GM10847 (cell line): ENCODE measurements around the gene SPNS1.

Experiments used
- POLR2A ChIP-seq: IDR thresholded peaks from 2 replicates; pipeline ENCODE4 v1.6.1; 2011; ENCODE audit not compliant: insufficient read length; ENCODE audit errors: extremely low read depth

Gene SPNS1

GRCh38 chr16:28974437-28975157 lies at the start of gene SPNS1:
TSS of gene SPNS1 (plus strand) at chr16:28974778. CDS start at chr16:28975152, 374 bp downstream.
- TF ChIP-seq POLR2A, result peak; percentile 70

DNA sequence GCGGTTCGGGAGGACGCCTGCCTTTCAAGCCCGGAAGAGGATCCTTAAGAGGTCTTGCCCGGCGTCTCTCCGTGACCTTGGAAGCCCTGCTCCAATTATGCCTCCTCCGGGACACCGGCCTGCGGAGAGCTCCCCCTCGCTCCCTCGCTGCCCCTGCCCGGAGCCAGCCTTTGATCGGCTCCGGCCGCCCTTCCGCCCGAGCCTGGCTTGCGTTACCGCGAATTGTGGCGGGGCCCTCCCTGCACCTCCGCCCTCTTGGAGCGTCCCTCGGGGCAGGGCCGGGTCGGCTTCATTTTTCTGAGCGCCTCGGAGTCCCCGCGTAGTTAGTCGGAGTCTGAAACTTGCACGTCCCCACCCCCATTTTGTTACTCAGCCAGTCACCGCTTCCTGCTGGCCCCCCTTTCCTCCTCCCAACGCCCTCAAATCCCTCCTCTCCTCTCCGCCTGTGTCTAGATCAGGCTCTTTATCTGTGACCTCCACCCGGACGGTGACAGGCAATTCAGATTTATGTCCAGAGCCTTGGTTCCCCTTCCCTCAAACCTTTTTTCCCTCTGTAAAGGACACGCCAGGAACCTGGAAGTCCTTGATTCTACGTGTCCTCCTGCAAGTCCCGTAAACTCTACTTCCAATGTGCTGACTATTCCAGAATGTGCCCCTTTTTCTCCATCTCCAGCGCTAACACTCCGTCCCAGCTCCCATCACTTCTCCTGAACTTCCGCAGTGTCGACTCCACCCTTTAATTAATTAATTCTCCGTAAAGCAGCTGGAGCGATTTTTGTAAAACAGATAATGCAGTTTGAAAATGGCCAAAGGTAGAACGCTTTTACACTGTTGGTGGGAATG lies 49.0 kb upstream of the SPNS1 start:
- TF ChIP-seq POLR2A, result peak; percentile 69

- no peak for TF ChIP-seq POLR2A
These were observed 46.8 kb upstream of the SPNS1 start for GRCh38 chr16:28927815-28928214.

- no peak for TF ChIP-seq POLR2A
These were observed 44.4 kb upstream of the SPNS1 start for GRCh38 chr16:28930203-28930602.

- TF ChIP-seq POLR2A, result peak; percentile 15
These were observed 43.9 kb upstream of the SPNS1 start for GRCh38 chr16:28930652-28931051.

GRCh38 chr16:28931801-28932225 lies 42.8 kb upstream of the SPNS1 start, which contains the start of gene CD19:
TSS of gene CD19 (plus strand) at chr16:28931971. CDS start at chr16:28932001, 30 bp downstream.
- peak; percentile 40 for TF ChIP-seq POLR2A

GRCh38 chr16:28932339-28933141 lies 42.0 kb upstream of the SPNS1 start:
- no peak for TF ChIP-seq POLR2A

DNA sequence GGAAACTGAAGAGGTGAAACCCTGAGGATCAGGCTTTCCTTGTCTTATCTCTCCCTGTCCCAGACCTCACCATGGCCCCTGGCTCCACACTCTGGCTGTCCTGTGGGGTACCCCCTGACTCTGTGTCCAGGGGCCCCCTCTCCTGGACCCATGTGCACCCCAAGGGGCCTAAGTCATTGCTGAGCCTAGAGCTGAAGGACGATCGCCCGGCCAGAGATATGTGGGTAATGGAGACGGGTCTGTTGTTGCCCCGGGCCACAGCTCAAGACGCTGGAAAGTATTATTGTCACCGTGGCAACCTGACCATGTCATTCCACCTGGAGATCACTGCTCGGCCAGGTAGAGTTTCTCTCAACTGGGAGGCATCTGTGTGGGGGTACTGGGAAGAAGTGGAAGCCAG lies 41.4 kb upstream of the SPNS1 start:
- no peak for TF ChIP-seq POLR2A

DNA sequence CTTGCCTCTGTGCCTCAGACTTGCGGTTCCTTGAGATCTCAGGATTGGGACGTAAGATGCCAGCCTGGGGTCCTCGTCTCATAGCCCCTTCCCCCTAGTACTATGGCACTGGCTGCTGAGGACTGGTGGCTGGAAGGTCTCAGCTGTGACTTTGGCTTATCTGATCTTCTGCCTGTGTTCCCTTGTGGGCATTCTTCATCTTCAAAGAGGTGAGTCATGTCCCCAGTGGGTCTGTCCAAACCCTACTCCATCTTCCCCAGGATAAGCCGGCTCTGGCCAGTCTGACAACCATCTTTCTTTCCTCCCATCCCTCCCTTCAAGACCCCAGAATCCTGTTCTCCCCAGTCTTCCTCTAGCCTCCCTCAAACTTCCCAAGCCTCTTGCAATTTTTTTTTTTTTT lies 39.2 kb upstream of the SPNS1 start:
- TF ChIP-seq POLR2A, result no peak

DNA sequence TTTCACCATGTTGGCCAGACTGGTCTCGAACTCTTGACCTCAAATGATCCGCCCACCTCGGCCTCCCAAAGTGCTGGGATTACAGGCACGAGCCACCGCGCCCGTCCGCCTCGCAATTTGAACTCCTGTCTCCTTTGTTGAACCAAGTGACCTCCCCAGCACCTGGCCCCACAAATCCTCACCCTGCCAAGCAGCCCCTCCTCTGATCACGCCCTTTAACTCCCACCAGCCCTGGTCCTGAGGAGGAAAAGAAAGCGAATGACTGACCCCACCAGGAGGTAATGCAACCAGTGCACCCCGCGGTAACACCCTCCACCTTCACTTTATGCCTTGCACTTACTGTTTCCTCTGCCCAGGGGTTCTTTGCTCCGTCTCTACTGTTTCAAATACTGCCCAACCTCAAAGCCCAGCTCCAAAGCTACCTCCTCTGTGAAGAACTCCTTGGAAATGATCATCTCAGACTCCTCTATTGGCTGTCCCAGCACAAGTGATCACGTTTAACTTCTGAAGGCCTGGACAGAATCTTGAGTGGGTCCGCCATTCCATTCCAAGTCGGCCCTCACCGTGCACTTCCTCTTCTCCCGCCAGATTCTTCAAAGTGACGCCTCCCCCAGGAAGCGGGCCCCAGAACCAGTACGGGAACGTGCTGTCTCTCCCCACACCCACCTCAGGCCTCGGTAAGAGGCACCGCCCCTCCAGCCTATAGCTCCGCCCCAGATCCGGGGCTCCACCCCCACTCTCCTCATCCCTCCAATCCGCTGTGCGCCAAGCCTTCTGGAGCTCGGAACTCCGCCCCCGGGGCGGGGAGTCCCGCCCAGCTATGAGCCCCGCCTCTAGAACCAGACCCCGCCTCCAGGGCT lies 38.4 kb upstream of the SPNS1 start:
- TF ChIP-seq POLR2A, result no peak

- no peak for TF ChIP-seq POLR2A
These were observed 37.8 kb upstream of the SPNS1 start for GRCh38 chr16:28936784-28937155.

DNA sequence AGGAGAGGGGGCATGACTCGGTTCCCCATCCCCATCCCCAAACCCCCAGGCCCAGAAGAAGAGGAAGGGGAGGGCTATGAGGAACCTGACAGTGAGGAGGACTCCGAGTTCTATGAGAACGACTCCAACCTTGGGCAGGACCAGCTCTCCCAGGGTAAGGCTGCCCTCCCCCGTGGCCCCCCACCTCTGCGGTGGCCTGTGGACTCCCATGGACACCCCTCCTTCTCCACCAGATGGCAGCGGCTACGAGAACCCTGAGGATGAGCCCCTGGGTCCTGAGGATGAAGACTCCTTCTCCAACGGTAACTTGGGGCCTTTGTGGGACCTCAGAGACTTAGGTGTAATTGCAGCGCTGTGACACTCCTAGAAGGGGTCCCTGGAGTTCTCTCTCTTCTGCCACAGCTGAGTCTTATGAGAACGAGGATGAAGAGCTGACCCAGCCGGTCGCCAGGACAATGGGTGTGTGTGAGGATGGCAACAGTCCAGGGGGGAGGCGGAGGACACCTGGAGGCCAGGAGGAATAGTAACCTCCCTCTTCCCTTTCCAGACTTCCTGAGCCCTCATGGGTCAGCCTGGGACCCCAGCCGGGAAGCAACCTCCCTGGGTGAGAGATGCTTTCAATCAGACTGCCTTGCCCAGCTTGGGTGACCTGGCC lies 37.2 kb upstream of the SPNS1 start:
- no peak for TF ChIP-seq POLR2A

GRCh38 chr16:28938721-28939120 lies 35.9 kb upstream of the SPNS1 start:
- no peak for TF ChIP-seq POLR2A

DNA sequence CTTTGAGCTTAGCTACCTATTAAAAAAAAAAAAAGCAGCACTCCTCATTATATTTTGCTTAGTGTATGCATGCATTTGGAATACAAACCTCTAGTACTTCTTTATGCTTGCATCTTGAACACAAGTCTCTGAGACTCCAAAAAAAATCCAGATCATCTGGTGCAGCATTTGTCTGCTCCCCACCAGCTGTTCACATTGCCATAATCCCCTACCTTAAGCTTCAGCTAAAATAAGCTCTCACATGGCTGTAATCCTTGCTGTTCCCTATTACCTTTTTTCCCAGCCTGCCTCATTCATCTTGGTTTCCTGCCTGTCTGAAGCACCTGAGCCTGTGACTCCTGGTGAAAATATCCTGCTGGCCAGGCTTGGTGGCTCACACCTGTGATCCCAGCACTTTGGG lies 31.3 kb upstream of the SPNS1 start:
- no peak for TF ChIP-seq POLR2A
